CD4-positive, alpha-beta T cell (primary cell): Measurements from ENCODE around the gene DHRS13. TPM values are rescaled to one million over a fixed set of nuclear protein-coding genes. Genes with fewer than 3 reads are reported as not detected.

ENCODE experiments used
- ATAC-seq: fragments of 200-7000 bp; cut with Tn5 transposase; one replicate; pipeline ENCODE4 v1.10.0; 2022; ENCODE audit warnings: mild to moderate bottlenecking; ENCODE audit not compliant: poor library complexity
- CTCF ChIA-PET: fragments of 350-600 bp; sonication (Branson Sonifier 250); formaldehyde crosslinking; loops from one replicate; lab custom pipeline; 2021; ENCODE audit warnings: antibody characterized with exemption, inconsistent platforms; lab: Charles Lee
- POLR2A ChIA-PET: fragments of 350-600 bp; sonication (Branson Sonifier 250); formaldehyde crosslinking; loops from one replicate; lab custom pipeline; 2021; ENCODE audit warnings: antibody characterized with exemption, inconsistent platforms; lab: Charles Lee
- DNase-seq, 14 experiments: peaks; one replicate each; pipeline ENCODE4 v3.0.0-alpha.2; 2013 to 2020; ENCODE audit warnings: mixed read lengths in 2 of 14
- H3K27ac ChIP-seq, 2 donors: one replicate each; pipeline versions ENCODE4 v1.5.1 to v1.7.0; 2013; ENCODE audit warnings: low read length in 2 of 2, low read depth in 1 of 2, mild to moderate bottlenecking in 1 of 2
- H3K27me3 ChIP-seq, 2 experiments: 1 replicate in 1 of 2; 2 replicates in 1 of 2; pipeline versions ENCODE4 v1.6.1 to v1.7.0; 2013; ENCODE audit warnings: low read length in 2 of 2, control low read depth in 1 of 2, mild to moderate bottlenecking in 1 of 2, moderate library complexity in 1 of 2; ENCODE audit not compliant: insufficient read depth in 2 of 2, control insufficient read depth in 1 of 2
- H3K36me3 ChIP-seq: one replicate; pipeline ENCODE4 v1.6.1; 2013; ENCODE audit warnings: low read length, control low read depth; ENCODE audit not compliant: insufficient read depth
- H3K4me1 ChIP-seq: one replicate; pipeline ENCODE4 v1.6.1; 2013; ENCODE audit warnings: low read length, control low read depth; ENCODE audit not compliant: insufficient read depth
- H3K4me3 ChIP-seq: one replicate; pipeline ENCODE4 v1.5.1; 2013; ENCODE audit warnings: mild to moderate bottlenecking, low read length, moderate library complexity
- H3K9me3 ChIP-seq, 2 experiments: 1 replicate in 1 of 2; 2 replicates in 1 of 2; pipeline versions ENCODE4 v1.6.1 to v1.7.0; 2013; ENCODE audit warnings: low read length in 2 of 2, mild to moderate bottlenecking in 2 of 2, control low read depth in 1 of 2, moderate library complexity in 1 of 2; ENCODE audit not compliant: control insufficient read depth in 1 of 2, insufficient read depth in 1 of 2
- H3K27ac Mint-ChIP-seq: one replicate; pipeline ENCODE4 v1.8.0; 2020; ENCODE audit warnings: mixed read lengths
- H3K27me3 Mint-ChIP-seq: one replicate; pipeline ENCODE4 v1.8.0; 2021; ENCODE audit warnings: mixed read lengths
- H3K36me3 Mint-ChIP-seq: one replicate; pipeline ENCODE4 v1.8.0; 2021; ENCODE audit warnings: low read depth, mixed read lengths
- H3K4me1 Mint-ChIP-seq: one replicate; pipeline ENCODE4 v1.8.0; 2021; ENCODE audit warnings: low read depth, mixed read lengths
- H3K4me3 Mint-ChIP-seq: one replicate; pipeline ENCODE4 v1.8.0; 2020; ENCODE audit warnings: mild to moderate bottlenecking, mixed read lengths
- H3K9me3 Mint-ChIP-seq: one replicate; pipeline ENCODE4 v1.8.0; 2020; ENCODE audit warnings: mixed read lengths
- CTCF ChIP-seq: fragments of 200-600 bp; IDR thresholded peaks from one replicate; pipeline ENCODE4 v1.8.0; 2022; ENCODE audit warnings: antibody characterized with exemption, mild to moderate bottlenecking
- intact Hi-C, 2 experiments: fragments of 100-400 bp; cut with DNase I in 1 of 2; cut with micrococcal nuclease in 1 of 2; formaldehyde crosslinking; loops; one replicate each; pipeline versions ENCODE4 v1.15.1 to v1.9.0; 2023 to 2025; cut with DNase I, micrococcal nuclease
- total RNA-seq, 174 experiments: library from RNA in 2 of 174; stranded (reverse) in 2 of 174; gene quantifications; one replicate each; pipeline ENCODE4 v1.2.3 and lab custom pipeline; 2021 to 2026

DHRS13 gene
- total RNA-seq, 2 experiments from 2014 or later: 33.5 to 34.3 TPM

- Histone ChIP-seq H3K27me3 (no peaks in the 10 kb centered on the region), H3K27ac (no peak overlapping the region), H3K36me3 (peaks cover 84% of the 10 kb centered on the region), H3K9me3 (no peaks in the 10 kb centered on the region), H3K4me1 (peaks cover 29% of the 10 kb centered on the region), H3K4me3 (no peak overlapping the region)
- no peak for TF ChIP-seq CTCF
- ChIA-PET CTCF (no interaction called here), POLR2A (no interaction called here)
- Mint-ChIP-seq H3K27me3 (no peaks in the 10 kb centered on the region), H3K4me3 (no peak overlapping the region), H3K36me3 (peaks cover 79% of the 10 kb centered on the region), H3K27ac (no peak overlapping the region), H3K9me3 (no peaks in the 10 kb centered on the region), H3K4me1 (peaks cover 3% of the 10 kb centered on the region)
- DNase-seq: no peak
- ATAC-seq: no peak
- intact Hi-C loops: no loop called here
These were observed 16.9 kb downstream of the DHRS13 start for GRCh38 chr17:28885951-28886350.

- Histone ChIP-seq H3K36me3 (peaks cover 90% of the 10 kb centered on the region), H3K4me1 (peaks cover 23% of the 10 kb centered on the region), H3K27me3 (no peaks in the 10 kb centered on the region), H3K27ac (no peak overlapping the region), H3K4me3 (no peak overlapping the region), H3K9me3 (no peaks in the 10 kb centered on the region)
- H3K36me3 Mint-ChIP-seq: peaks cover 83% of the 10 kb centered on the region
- H3K4me1 Mint-ChIP-seq: no peaks in the 10 kb centered on the region
- H3K27me3 Mint-ChIP-seq: no peaks in the 10 kb centered on the region
- H3K4me3 Mint-ChIP-seq: no peak overlapping the region
- ATAC-seq: no peak
- intact Hi-C loops: no loop called here
- peak overlapping the region; percentile 14 for H3K27ac Mint-ChIP-seq
- CTCF ChIA-PET: no interaction called here
- POLR2A ChIA-PET: interaction anchor here (1.1 kb wide), 1 partner anchor 14 kb away, joined by 4 read pairs; no protein-coding TSS in a partner anchor
- TF ChIP-seq CTCF: no peak
- no peaks in the 10 kb centered on the region for H3K9me3 Mint-ChIP-seq
- DNase-seq: no peak
These were observed 17.5 kb downstream of the DHRS13 start for GRCh38 chr17:28885363-28885762.

GRCh38 chr17:28883967-28884702 lies 18.7 kb downstream of the DHRS13 start:
- peaks cover 17% of the 10 kb centered on the region for H3K4me1 ChIP-seq
- CTCF ChIA-PET: interaction anchor here (0.7 kb wide), 1 partner anchor 120 kb away, joined by 3 read pairs; no protein-coding TSS in a partner anchor
- POLR2A ChIA-PET: interaction anchor here (1.1 kb wide), 1 partner anchor 13 kb away, joined by 4 read pairs; no protein-coding TSS in a partner anchor

More at GRCh38 chr17:28883967-28884702, 18.7 kb downstream of the DHRS13 start:
- Histone ChIP-seq H3K9me3 (no peaks in the 10 kb centered on the region), H3K27ac (no peak overlapping the region), H3K4me3 (no peak overlapping the region), H3K36me3 (peaks cover 98% of the 10 kb centered on the region), H3K27me3 (no peaks in the 10 kb centered on the region)
- H3K4me1 Mint-ChIP-seq: no peaks in the 10 kb centered on the region
- DNase-seq: no peak
- H3K4me3 Mint-ChIP-seq: no peak overlapping the region
- H3K9me3 Mint-ChIP-seq: no peaks in the 10 kb centered on the region
- ATAC-seq: no peak
- peak overlapping the region; percentile 14 for H3K27ac Mint-ChIP-seq
- intact Hi-C loops: no loop called here
- H3K27me3 Mint-ChIP-seq: no peaks in the 10 kb centered on the region
- H3K36me3 Mint-ChIP-seq: peaks cover 90% of the 10 kb centered on the region
- no peak for TF ChIP-seq CTCF
